ENCODE measurements around the gene ERC1.
"Not testable (repeated sequence)": the region's sequence is repeated elsewhere in the genome, so short reads cannot be mapped to it uniquely, and the experiment has no call there.

The ERC1 gene

GRCh38 chr12:1059162-1059561 lies 68.1 kb downstream of the ERC1 start:
- in situ Hi-C loops (cut with MboI; ENCODE audit: low pct_unique_long_range_greater_than_20kb, low sequenced_read_pairs), result no loop called here
- no peak for DNase-seq

GRCh38 chr12:1063852-1064251 lies 72.8 kb downstream of the ERC1 start:
- DNase-seq, result no peak
- in situ Hi-C loops (cut with MboI; ENCODE audit: low pct_unique_long_range_greater_than_20kb, low sequenced_read_pairs), result no loop called here

- no peak for DNase-seq
- in situ Hi-C loops (cut with MboI; ENCODE audit: low pct_unique_long_range_greater_than_20kb, low sequenced_read_pairs), result no loop called here
Observed at GRCh38 chr12:1064317-1064716, 73.3 kb downstream of the ERC1 start.

GRCh38 chr12:1065629-1066028 lies 74.6 kb downstream of the ERC1 start:
- in situ Hi-C loops (cut with MboI; ENCODE audit: low pct_unique_long_range_greater_than_20kb, low sequenced_read_pairs), result no loop called here
- DNase-seq, result no peak

- no peak for DNase-seq
- in situ Hi-C loops (cut with MboI; ENCODE audit: low pct_unique_long_range_greater_than_20kb, low sequenced_read_pairs), result no loop called here
Observed at GRCh38 chr12:1069846-1070245, 78.8 kb downstream of the ERC1 start.

GRCh38 chr12:1071182-1071581 lies 80.2 kb downstream of the ERC1 start:
- in situ Hi-C loops (cut with MboI; ENCODE audit: low pct_unique_long_range_greater_than_20kb, low sequenced_read_pairs), result no loop called here
- DNase-seq, result no peak

GRCh38 chr12:1073652-1074051 lies 82.6 kb downstream of the ERC1 start:
- DNase-seq, result no peak
- in situ Hi-C loops (cut with MboI; ENCODE audit: low pct_unique_long_range_greater_than_20kb, low sequenced_read_pairs), result no loop called here

- no peak for DNase-seq
- in situ Hi-C loops (cut with MboI; ENCODE audit: low pct_unique_long_range_greater_than_20kb, low sequenced_read_pairs), result no loop called here
Observed at GRCh38 chr12:1077036-1077803, 86.2 kb downstream of the ERC1 start.

- in situ Hi-C loops (cut with MboI; ENCODE audit: low pct_unique_long_range_greater_than_20kb, low sequenced_read_pairs), result no loop called here
Observed at GRCh38 chr12:1078002-1078401, 87.0 kb downstream of the ERC1 start.

GRCh38 chr12:1080520-1081223 lies 89.6 kb downstream of the ERC1 start:
- in situ Hi-C loops (cut with MboI; ENCODE audit: low pct_unique_long_range_greater_than_20kb, low sequenced_read_pairs), result no loop called here
- DNase-seq, result no peak

More at GRCh38 chr12:1078002-1078401, 87.0 kb downstream of the ERC1 start:
- DNase-seq, result no peak

GRCh38 chr12:1083151-1083888 lies 92.3 kb downstream of the ERC1 start:
- in situ Hi-C loops (cut with MboI; ENCODE audit: low pct_unique_long_range_greater_than_20kb, low sequenced_read_pairs), result no loop called here
- DNase-seq, result no peak

GRCh38 chr12:1083889-1084262 lies 92.9 kb downstream of the ERC1 start:
- peak; percentile 30 for DNase-seq
- in situ Hi-C loops (cut with MboI; ENCODE audit: low pct_unique_long_range_greater_than_20kb, low sequenced_read_pairs), result no loop called here

- DNase-seq, result no peak
- in situ Hi-C loops (cut with MboI; ENCODE audit: low pct_unique_long_range_greater_than_20kb, low sequenced_read_pairs), result no loop called here
Observed at GRCh38 chr12:1091350-1091749, 100.3 kb downstream of the ERC1 start.

- DNase-seq, result peak; percentile 84
- in situ Hi-C loops (cut with MboI; ENCODE audit: low pct_unique_long_range_greater_than_20kb, low sequenced_read_pairs), result no loop called here
Observed at GRCh38 chr12:1093166-1093751, 102.2 kb downstream of the ERC1 start.

GRCh38 chr12:1094714-1095113 lies 103.7 kb downstream of the ERC1 start:
- in situ Hi-C loops (cut with MboI; ENCODE audit: low pct_unique_long_range_greater_than_20kb, low sequenced_read_pairs), result no loop called here
- DNase-seq, result no peak

GRCh38 chr12:1099158-1099557 lies 108.1 kb downstream of the ERC1 start:
- in situ Hi-C loops (cut with MboI; ENCODE audit: low pct_unique_long_range_greater_than_20kb, low sequenced_read_pairs), result no loop called here
- DNase-seq, result no peak

- in situ Hi-C loops (cut with MboI; ENCODE audit: low pct_unique_long_range_greater_than_20kb, low sequenced_read_pairs), result loop anchor here (25.0 kb wide), 1 partner anchor 488 kb away; the partner anchor contains the start of gene FBXL14
- DNase-seq, result not testable (repeated sequence)
Observed at GRCh38 chr12:1099618-1100017, 108.6 kb downstream of the ERC1 start.

- no peak for DNase-seq
- in situ Hi-C loops (cut with MboI; ENCODE audit: low pct_unique_long_range_greater_than_20kb, low sequenced_read_pairs), result loop anchor here (25.0 kb wide), 1 partner anchor 485 kb away; the partner anchor contains the start of gene FBXL14
Observed at GRCh38 chr12:1102115-1102514, 111.1 kb downstream of the ERC1 start.

GRCh38 chr12:1102791-1103450 lies 111.9 kb downstream of the ERC1 start:
- no peak for DNase-seq
- in situ Hi-C loops (cut with MboI; ENCODE audit: low pct_unique_long_range_greater_than_20kb, low sequenced_read_pairs), result loop anchor here (25.0 kb wide), 1 partner anchor 484 kb away; the partner anchor contains the start of gene FBXL14

Data from KBM-7 (cell line).